HG02943 (cell line): ENCODE data around the gene CYTIP.

ENCODE experiments used
- ATAC-seq: cut with Tn5 transposase; IDR thresholded peaks from one replicate; pipeline ENCODE4 v1.9.1; 2021; ENCODE audit warnings: mild to moderate bottlenecking, low read depth, moderate library complexity; ENCODE audit not compliant: unreplicated experiment

The CYTIP gene

DNA sequence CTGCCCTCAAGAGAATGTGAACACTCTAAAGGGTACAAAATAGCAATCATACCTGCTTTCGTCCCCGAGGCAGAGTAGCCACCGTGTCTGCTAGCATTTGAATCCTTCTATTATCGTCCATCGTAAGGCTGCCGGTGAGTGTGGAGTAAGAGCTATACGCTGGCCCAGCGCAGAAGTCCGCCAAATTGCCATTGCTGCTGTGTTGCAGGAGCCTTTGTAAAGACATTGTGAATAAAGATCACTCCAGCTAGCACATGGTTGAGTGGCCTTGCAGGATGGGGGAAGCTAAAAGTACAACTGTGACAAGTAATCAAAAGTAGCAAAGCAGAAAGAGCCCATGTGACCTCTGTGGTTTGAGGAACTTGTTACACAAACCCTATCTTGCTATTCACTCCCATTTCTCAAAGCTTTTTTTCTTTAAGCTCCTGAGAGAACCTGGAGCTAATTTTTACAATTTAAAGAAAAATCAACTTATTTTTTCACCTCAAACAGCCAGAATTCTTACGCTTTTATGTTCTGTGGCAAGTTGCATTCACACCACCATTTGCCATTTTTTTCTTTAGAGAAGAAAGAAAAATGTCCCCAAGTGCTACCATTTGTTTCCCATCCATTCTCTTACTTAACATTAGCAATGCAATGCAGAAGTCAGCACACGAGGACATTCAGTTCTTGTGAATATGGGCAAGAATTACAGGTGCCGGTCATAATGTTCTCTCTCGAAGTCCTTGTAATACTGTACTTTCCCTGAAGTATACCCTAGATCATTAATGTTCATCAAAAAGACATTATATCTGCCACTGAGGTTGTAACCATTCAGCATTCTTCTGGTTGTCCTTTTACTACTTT lies at the start of gene CYTIP:
TSS of gene CYTIP (minus strand) at position 295 of the 846 bp plus-strand sequence. CDS start at position 226, 69 bp downstream.
- peak; percentile 41 for ATAC-seq

DNA sequence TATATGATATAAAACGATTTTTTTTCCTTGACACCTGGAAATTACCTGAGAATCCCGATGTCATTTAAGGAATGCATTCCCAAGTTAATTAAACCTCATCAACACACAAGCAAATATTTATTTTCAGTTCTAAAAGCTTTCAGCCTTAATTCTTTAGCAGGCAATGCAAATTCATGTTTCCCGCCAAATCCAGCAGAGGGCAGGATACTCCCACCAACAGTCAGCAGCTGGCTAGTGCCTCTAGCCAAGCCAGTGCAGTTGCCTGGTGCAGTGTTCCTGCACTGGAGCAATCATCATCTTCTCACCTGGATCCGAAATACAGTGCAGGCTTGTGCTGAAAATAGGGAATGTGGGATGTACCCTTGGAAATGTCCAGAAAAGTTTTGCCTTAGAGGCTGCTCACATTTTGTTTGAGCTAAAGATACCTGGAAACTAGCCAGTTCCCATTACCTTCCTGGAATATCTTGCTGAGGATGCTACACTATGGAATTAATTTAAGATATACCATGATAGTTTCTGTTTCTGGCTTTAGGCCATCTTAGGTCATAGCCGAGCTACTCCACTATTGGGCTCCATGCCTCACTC lies 48.4 kb upstream of the CYTIP start:
- ATAC-seq = peak; percentile 97

- ATAC-seq = no peak
These were observed 46.1 kb upstream of the CYTIP start for GRCh38 chr2:157489983-157490382.

DNA sequence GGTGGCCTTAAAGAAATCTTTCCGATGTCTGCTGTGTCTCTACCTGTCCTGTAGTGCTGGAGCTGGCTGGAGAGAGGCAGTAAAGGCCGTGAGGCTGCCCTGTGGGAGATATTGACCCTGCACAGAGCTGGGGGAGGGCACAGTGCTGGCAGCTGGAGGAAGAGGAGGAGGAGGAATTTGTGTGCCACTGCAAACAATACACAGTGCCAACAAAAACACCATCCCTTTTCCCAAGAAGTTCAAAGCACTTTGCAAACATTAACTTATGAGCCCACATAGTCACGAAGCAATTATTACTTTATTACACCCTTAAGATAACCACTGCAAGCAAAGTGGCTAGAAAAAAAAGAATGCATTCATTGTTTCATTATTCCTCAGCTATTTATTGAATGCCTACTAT lies 45.0 kb upstream of the CYTIP start:
- ATAC-seq = no peak

DNA sequence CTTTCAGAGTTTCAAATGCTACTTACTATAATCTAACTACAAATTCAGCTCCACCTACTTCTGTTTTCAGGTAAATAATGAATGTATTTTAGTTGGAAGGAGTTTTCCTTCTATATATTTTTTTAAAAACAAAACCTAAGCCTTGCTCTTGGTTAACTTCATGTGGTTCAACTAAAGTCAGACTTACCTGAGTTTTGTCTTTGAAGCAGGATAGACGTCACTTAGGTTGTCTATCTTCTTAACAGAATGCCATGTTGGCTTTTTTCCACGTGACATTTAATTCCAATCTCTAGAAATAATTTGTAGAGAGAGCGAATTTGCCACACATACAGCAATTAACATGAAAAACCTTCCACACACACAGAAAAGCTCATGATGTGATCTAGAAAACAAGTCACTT lies 43.9 kb upstream of the CYTIP start:
- ATAC-seq = no peak

- ATAC-seq = no peak
These were observed 43.4 kb upstream of the CYTIP start for GRCh38 chr2:157487271-157487610.

- ATAC-seq = no peak
These were observed 42.8 kb upstream of the CYTIP start for GRCh38 chr2:157486596-157487270.

DNA sequence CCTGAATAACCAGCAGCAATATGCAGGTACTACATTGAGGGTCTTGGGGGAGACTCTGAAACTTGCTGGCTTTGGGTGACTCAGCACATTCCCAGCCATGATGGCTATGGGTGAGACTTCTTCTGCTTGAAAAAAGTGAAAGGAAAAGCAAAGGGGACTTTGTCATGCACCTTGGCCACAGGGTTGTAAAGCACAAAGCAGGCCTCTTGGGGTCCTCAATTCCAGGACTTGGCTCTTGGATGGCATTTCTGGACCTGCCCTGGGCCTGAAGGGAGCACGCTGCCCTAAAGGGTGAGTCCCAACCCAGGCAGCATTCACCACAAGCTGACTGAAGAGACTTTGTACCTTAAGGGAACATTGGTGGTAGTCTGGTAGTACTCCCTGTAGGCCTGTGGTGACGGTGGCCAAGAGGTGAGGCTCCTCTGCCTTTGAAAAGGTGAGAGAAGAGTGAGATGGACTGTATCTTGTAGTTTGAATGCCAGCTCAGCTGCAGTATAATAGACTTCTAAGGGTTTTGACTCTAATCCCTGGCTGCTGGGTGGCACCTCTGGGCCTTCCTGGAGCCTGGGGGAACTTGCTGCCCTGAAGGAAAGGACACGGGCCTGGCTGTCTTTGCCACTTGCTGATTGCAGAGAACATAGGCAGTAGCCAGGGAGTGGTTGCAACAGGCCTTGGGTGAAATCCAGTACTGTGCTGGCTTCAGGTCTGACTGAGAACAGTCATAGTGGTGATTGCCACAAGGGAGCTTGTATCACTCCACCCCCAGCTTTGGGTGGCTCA lies 36.5 kb upstream of the CYTIP start:
- ATAC-seq = no peak

DNA sequence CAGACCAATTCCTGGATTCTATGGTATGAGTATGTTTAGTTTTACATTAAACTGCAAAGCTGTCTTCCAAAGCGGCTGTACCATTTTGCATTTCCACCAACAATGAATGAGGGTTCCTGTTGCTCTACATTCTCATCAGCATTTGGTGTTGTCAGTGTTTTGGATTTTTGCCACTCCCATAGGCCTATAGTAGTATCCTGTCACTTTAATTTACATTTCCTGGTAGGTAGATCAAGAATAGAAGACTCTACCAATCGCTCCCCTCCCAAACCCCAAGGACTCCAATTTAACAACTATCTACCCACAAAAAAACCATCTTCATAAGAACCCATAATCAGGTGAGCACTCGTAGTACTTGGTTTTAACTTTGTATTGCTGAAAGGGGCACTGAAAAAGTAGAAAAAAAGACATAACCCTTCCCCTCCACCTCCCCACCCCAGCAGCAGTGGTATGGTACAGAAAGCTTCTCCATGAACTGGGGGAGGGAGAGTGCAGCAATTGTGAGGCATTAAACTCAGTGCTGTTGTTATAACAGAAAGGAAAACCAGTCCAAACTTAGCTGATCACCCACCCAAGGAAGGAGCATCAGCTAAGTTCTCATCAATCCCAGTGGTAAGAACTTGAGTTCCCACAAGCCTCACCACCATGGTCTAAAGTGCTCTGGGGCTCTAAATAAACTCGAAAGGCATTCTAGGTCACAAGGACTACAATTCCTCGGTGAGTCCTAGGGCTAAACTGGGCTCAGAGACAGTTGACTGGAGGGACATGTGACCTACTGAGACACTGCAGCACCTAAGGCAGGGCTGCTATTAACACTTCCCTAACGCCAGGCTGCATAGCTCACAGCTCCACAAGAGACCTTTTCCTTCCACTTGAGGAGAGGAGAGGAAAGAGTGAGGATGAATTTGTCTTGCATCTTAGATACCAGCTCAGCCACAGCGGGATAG lies 35.5 kb upstream of the CYTIP start:
- no peak for ATAC-seq

DNA sequence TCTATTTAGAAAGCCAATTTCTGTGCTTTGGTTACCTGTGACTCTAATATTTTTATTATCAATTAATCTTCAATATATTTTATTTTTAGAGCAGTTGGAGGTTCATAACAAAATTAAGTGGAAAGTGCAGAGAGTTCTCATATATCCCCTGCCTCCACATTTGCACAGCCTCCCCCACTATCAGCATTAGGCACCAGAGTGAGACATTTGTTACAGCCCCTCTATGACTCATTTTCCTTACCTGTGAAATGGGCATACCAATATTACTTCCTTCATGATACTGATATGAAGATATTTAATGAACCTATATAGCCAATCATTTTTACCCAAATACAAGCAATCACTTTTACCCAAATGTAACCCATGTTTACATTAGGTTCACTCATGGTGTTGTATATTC lies 34.0 kb upstream of the CYTIP start:
- ATAC-seq = no peak

DNA sequence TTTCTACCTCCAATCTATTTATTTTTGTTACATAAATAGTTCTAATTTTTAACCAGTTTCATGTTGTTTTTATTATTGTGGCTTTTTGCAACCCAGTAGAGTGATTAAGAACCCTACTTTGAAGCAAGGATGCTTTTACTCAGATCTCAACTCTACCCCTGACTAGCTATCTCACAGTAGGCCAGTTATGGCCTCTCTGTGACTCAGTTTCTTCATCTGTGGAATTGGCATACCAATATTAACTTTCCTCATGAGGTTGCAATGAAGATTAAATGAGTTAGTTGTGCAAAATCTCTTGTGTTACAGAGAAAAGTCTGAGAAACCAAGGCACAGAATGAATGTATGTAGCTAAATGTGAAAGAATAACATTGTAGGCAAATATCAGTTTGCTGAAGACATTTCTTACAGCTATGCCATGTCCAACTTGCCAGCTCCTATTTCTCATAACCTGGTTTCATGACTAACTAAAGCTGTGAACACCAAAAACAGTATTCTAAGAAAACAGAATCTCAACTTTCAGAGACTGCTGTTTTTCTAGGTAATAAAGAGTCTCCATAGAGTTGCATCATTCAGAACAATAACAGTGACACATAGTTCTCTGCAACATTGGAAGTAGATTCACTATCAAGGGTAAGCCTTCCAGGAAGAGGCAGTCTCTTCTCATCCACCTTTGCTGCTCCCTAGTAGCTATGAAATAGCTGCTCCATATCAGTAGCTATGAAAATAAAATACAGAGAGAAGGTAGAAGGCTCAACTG lies 33.2 kb upstream of the CYTIP start:
- ATAC-seq = no peak

- ATAC-seq = no peak
These were observed 32.0 kb upstream of the CYTIP start for GRCh38 chr2:157475722-157476390.

DNA sequence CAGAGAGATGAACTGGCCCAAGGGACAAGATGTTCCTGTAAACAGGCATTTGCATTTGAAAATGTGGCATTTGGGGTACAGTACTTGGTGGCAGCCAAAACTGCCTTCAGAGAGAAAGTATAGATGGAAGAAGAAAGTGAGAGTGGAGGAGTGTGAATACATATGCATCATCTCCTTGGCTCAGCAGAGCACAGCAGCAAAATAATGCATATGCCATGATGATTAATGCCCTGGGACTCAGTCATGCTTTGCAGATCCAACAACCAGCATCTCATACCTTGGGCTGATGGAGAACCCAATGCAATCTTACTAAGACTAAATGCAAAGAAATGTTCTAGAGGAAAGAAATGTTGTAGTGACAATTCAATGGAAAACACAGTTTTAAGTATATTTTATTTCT lies 29.7 kb upstream of the CYTIP start:
- ATAC-seq = no peak

DNA sequence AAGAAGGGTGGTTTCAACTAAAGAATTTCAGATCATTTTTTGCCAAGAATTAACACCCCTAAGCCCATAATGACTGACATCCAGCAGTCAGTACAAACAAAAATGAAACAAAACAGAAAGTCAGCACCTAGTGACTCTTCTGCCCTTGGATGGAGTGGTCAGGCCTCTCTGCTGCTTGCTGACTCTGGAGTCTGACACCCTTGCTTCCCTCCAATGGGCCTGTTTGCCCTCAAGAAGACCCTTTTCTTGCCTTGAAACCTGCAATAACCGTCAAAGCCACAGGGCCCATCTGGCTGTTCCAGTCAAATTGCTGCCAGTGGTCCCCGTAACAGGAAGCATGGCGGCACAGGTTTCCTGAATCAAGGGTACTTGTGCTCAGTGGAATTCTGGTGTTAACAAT lies 27.2 kb upstream of the CYTIP start:
- ATAC-seq = no peak

GRCh38 chr2:157470321-157470720 lies 26.4 kb upstream of the CYTIP start:
- peak; percentile 48 for ATAC-seq

DNA sequence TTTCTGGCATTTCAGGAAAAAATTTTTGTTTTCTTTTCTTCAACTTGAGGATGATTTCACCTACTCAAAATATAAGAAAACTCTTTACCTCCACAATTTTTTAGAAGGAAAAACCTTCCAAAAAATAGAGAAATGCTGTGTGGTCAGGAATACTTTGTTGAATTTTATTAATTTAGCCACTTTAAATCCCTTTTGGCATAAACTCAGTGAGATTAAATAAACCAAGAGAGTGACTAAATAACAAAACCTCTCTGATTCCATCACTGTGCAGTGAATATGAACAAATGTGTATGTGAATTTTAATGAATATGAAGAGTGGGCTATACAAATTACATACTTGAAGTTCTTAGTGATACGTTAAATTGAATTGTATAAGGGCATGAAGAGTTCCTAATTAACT lies 25.8 kb upstream of the CYTIP start:
- no peak for ATAC-seq

GRCh38 chr2:157468931-157469708 lies 25.2 kb upstream of the CYTIP start:
- peak; percentile 79 for ATAC-seq

- no peak for ATAC-seq
These were observed 22.9 kb upstream of the CYTIP start for GRCh38 chr2:157466764-157467163.
